NCI-H748 (cell line): ENCODE measurements around the gene LIPC.

Experiments used
- DNase-seq: peaks from one replicate; lab custom pipeline; 2025; ENCODE audit not compliant: unreplicated experiment; lab: John Stamatoyannopoulos, UW

Gene LIPC

GRCh38 chr15:58405865-58406264 is 25.9 kb upstream of the LIPC start:
- no peak for DNase-seq

- DNase-seq, result no peak
Observed at GRCh38 chr15:58406811-58407210, 25.0 kb upstream of the LIPC start.

- peak; percentile 27 for DNase-seq
Observed at GRCh38 chr15:58407236-58407775, 24.5 kb upstream of the LIPC start.

GRCh38 chr15:58407778-58408177 is 24.0 kb upstream of the LIPC start:
- peak; percentile 62 for DNase-seq

GRCh38 chr15:58409861-58410260 is 21.9 kb upstream of the LIPC start:
- no peak for DNase-seq

GRCh38 chr15:58410353-58410752 is 21.4 kb upstream of the LIPC start:
- no peak for DNase-seq

- DNase-seq, result no peak
Observed at GRCh38 chr15:58413253-58413652, 18.5 kb upstream of the LIPC start.

GRCh38 chr15:58415636-58416035 is 16.2 kb upstream of the LIPC start:
- DNase-seq, result no peak

GRCh38 chr15:58416963-58417362 is 14.8 kb upstream of the LIPC start:
- no peak for DNase-seq

GRCh38 chr15:58418135-58418534 is 13.7 kb upstream of the LIPC start:
- no peak for DNase-seq

- no peak for DNase-seq
Observed at GRCh38 chr15:58419803-58420524, 11.8 kb upstream of the LIPC start.

- no peak for DNase-seq
Observed at GRCh38 chr15:58420579-58421043, 11.2 kb upstream of the LIPC start.

GRCh38 chr15:58423205-58423604 is 8.6 kb upstream of the LIPC start:
- no peak for DNase-seq

- no peak for DNase-seq
Observed at GRCh38 chr15:58423831-58424608, 7.8 kb upstream of the LIPC start.

- no peak for DNase-seq
Observed at GRCh38 chr15:58424722-58425121, 7.1 kb upstream of the LIPC start.

- DNase-seq, result no peak
Observed at GRCh38 chr15:58425185-58425584, 6.6 kb upstream of the LIPC start.

- no peak for DNase-seq
Observed at GRCh38 chr15:58425834-58426233, 6.0 kb upstream of the LIPC start.

GRCh38 chr15:58426501-58426900 is 5.3 kb upstream of the LIPC start:
- no peak for DNase-seq

GRCh38 chr15:58427987-58428386 is 3.8 kb upstream of the LIPC start:
- no peak for DNase-seq

GRCh38 chr15:58430224-58430787 is 1.5 kb upstream of the LIPC start:
- DNase-seq, result no peak

GRCh38 chr15:58432401-58432800 is 610 bp downstream of the LIPC start:
- DNase-seq, result no peak
